Measurements from ENCODE around the gene TRAF3IP1.
"Not testable (repeated sequence)": the region's sequence is repeated elsewhere in the genome, so short reads cannot be mapped to it uniquely, and the experiment has no call there.

Gene TRAF3IP1

GRCh38 chr2:238308177-238308576, 12.1 kb upstream of the TRAF3IP1 start:
- DNase-seq: no peak

- not testable (repeated sequence) for DNase-seq
Measured at GRCh38 chr2:238310721-238311120, 9.6 kb upstream of the TRAF3IP1 start.

- DNase-seq: no peak
Measured at GRCh38 chr2:238313289-238313990, 6.9 kb upstream of the TRAF3IP1 start.

- DNase-seq: no peak
Measured at GRCh38 chr2:238313991-238314350, 6.3 kb upstream of the TRAF3IP1 start.

GRCh38 chr2:238314576-238314975, 5.7 kb upstream of the TRAF3IP1 start:
- DNase-seq: no peak

- no peak for DNase-seq
Measured at GRCh38 chr2:238315031-238315595, 5.2 kb upstream of the TRAF3IP1 start.

- DNase-seq: no peak
Measured at GRCh38 chr2:238320648-238321281, 447 bp downstream of the TRAF3IP1 start.

- DNase-seq: no peak
Measured at GRCh38 chr2:238321467-238321866, 1.1 kb downstream of the TRAF3IP1 start.

GRCh38 chr2:238322001-238322411, 1.7 kb downstream of the TRAF3IP1 start:
- DNase-seq: no peak

GRCh38 chr2:238324248-238324647, 3.9 kb downstream of the TRAF3IP1 start:
- not testable (repeated sequence) for DNase-seq

- no peak for DNase-seq
Measured at GRCh38 chr2:238325694-238326093, 5.4 kb downstream of the TRAF3IP1 start.

- DNase-seq: no peak
Measured at GRCh38 chr2:238326801-238327365, 6.6 kb downstream of the TRAF3IP1 start.

GRCh38 chr2:238327751-238328150, 7.4 kb downstream of the TRAF3IP1 start:
- no peak for DNase-seq

GRCh38 chr2:238330391-238330790, 10.1 kb downstream of the TRAF3IP1 start:
- DNase-seq: no peak

- DNase-seq: no peak
Measured at GRCh38 chr2:238331916-238332315, 11.6 kb downstream of the TRAF3IP1 start.

GRCh38 chr2:238334885-238335284, 14.6 kb downstream of the TRAF3IP1 start:
- no peak for DNase-seq

GRCh38 chr2:238335591-238335990, 15.3 kb downstream of the TRAF3IP1 start:
- DNase-seq: not testable (repeated sequence)

GRCh38 chr2:238336151-238336550, 15.8 kb downstream of the TRAF3IP1 start:
- DNase-seq: no peak

GRCh38 chr2:238336793-238337444, 16.6 kb downstream of the TRAF3IP1 start:
- no peak for DNase-seq

- no peak for DNase-seq
Measured at GRCh38 chr2:238337846-238338245, 17.5 kb downstream of the TRAF3IP1 start.

- no peak for DNase-seq
Measured at GRCh38 chr2:238338710-238339394, 18.5 kb downstream of the TRAF3IP1 start.

- DNase-seq: no peak
Measured at GRCh38 chr2:238339395-238339780, 19.1 kb downstream of the TRAF3IP1 start.

GRCh38 chr2:238339814-238340213, 19.5 kb downstream of the TRAF3IP1 start:
- no peak for DNase-seq

All from inflammatory macrophage (primary cell).